Measurements from ENCODE around the gene NUP214. TPM values are rescaled to one million over a fixed set of nuclear protein-coding genes. Genes with fewer than 3 reads are reported as not detected.
A peak's percentile ranks its signal among the peaks of the same experiment; 100 is the strongest.

NUP214 gene
- total and polyA plus RNA-seq, 4 donors: 16.6 to 44.3 (median 34.0) TPM

DNA sequence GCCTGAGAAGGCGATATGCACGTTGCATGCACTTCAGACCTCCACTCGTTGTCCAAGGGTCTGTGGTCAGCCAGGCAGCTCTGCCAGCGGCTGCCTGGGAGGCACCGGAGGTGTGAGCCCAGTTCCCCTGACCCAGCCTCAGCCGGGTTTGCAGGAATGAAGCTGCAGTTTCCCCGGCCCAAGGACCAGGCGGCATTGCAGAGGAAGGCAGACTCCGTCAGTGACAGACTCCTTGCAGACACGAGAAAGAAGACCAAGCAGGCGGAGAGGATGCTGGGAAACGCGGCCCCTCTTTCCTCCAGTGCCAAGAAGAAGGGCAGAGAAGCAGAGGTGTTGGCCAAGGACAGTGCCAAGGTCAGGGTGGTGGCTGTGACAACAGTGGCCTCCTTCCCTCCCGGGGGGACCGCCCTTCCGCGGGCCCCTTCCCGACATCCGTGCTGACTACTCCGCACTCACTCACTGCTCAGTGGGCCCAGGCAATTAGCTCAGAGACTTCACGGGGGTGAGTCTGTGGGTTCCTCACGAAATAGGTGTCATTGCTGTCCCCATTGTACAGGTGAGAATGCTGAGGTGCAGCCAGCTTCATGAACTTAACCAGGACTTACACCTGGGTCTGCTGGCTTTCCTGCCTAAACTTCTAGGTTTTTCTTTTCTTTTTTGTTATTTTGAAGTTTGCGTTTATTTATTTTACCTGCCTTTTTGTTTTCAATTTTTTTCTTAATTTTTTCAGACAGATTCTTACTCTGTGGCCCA lies 39.8 kb upstream of the NUP214 start:
- H3K9me3 ChIP-seq (ENCODE audit: control insufficient read depth, insufficient read depth, low read length): no peaks in the 10 kb centered on the region
- peaks cover 10% of the 10 kb centered on the region for H3K27me3 ChIP-seq (ENCODE audit: control insufficient read depth, insufficient read depth, low read length)
- 84% methylated on average over 17 of the region's 23 CpGs for WGBS (ENCODE audit: insufficient coverage)
- H3K4me3 ChIP-seq (ENCODE audit: low read depth, low read length): no peak overlapping the region
- no peaks in the 10 kb centered on the region for H3K36me3 ChIP-seq (ENCODE audit: control insufficient read depth, insufficient read depth, low read length)
- DNase-seq (ENCODE audit: low read depth in 4 of 6, low spot score in 6 of 6): no peak
- no peaks in the 10 kb centered on the region for H3K4me1 ChIP-seq (ENCODE audit: control insufficient read depth, insufficient read depth, low read length)
- no peak overlapping the region for H3K27ac ChIP-seq (ENCODE audit: low read depth, low read length)

DNA sequence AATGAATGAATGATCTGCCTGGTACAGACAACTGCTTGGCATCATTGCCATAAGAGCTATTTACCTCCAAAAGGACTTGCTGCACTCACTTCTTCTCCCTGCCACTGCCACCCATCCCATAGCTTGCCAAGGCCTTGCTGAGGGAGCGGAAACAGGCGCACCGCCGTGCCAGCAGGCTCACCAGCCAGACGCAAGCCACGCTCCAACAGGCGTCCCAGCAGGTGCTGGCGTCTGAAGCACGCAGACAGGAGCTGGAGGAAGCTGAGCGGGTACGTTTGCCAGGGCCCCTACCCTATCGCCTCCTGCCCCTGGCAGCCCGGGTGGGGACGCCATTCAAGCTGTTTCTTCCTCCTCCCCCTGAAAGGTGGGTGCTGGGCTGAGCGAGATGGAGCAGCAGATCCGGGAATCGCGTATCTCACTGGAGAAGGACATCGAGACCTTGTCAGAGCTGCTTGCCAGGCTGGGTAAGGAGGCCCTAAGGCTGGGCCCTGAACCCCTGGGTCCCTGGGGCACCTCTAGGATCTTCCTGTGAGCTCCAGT lies 38.0 kb upstream of the NUP214 start:
- WGBS (ENCODE audit: insufficient coverage): 80% methylated on average over 19 of the region's 19 CpGs
- H3K27ac ChIP-seq (ENCODE audit: low read depth, low read length): no peak overlapping the region
- peak in 2 of 6 donors; percentile 27 to 88 for DNase-seq (ENCODE audit: low read depth in 4 of 6, low spot score in 6 of 6)
- H3K36me3 ChIP-seq (ENCODE audit: control insufficient read depth, insufficient read depth, low read length): peaks cover 2% of the 10 kb centered on the region
- H3K27me3 ChIP-seq (ENCODE audit: control insufficient read depth, insufficient read depth, low read length): peaks cover 4% of the 10 kb centered on the region
- H3K9me3 ChIP-seq (ENCODE audit: control insufficient read depth, insufficient read depth, low read length): no peaks in the 10 kb centered on the region
- no peak overlapping the region for H3K4me3 ChIP-seq (ENCODE audit: low read depth, low read length)
- peaks cover 8% of the 10 kb centered on the region for H3K4me1 ChIP-seq (ENCODE audit: control insufficient read depth, insufficient read depth, low read length)

DNA sequence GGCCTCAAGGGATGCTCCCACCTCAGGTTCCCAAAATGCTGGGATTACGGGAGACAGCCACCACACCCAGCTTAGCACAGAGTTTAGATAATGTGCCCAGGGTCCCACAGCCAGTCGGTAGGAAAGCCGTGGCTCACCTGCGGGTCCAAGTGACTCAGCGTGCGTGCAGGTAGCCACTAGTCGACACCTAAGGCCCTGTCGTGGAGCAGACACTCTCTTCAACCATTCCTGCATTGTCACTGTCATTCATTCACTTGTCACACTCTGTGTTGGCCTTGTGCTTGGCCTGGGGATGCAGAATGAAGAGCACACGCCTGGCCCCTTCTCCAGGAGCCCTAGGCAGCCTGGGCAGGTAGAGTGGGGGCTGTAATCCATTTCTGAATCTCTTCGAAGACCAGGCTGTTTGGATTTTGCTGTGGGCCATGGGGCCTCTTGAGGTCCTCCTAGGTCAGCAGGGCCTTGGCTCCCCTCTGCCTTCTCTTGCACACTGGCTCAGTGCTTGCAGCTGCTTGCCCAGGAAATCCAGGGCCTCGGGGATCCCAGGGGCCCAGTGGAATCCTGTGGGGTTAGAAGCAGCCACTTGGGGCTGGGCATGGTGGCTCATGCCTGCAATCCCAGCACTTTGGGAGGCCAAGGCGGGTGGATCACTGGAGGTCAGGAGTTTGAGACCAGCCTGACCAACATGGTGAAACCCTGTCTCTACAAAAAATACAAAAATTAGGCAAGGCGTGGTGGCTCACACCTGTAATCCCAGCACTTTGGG lies 35.2 kb upstream of the NUP214 start:
- 93% methylated on average over 11 of the region's 13 CpGs for WGBS (ENCODE audit: insufficient coverage)
- peaks cover 8% of the 10 kb centered on the region for H3K27me3 ChIP-seq (ENCODE audit: control insufficient read depth, insufficient read depth, low read length)
- H3K4me1 ChIP-seq (ENCODE audit: control insufficient read depth, insufficient read depth, low read length): peaks cover 24% of the 10 kb centered on the region
- no peak for DNase-seq (ENCODE audit: low read depth in 4 of 6, low spot score in 6 of 6)
- H3K27ac ChIP-seq (ENCODE audit: low read depth, low read length): no peak overlapping the region
- no peaks in the 10 kb centered on the region for H3K9me3 ChIP-seq (ENCODE audit: control insufficient read depth, insufficient read depth, low read length)
- H3K4me3 ChIP-seq (ENCODE audit: low read depth, low read length): no peak overlapping the region
- H3K36me3 ChIP-seq (ENCODE audit: control insufficient read depth, insufficient read depth, low read length): peaks cover 2% of the 10 kb centered on the region

DNA sequence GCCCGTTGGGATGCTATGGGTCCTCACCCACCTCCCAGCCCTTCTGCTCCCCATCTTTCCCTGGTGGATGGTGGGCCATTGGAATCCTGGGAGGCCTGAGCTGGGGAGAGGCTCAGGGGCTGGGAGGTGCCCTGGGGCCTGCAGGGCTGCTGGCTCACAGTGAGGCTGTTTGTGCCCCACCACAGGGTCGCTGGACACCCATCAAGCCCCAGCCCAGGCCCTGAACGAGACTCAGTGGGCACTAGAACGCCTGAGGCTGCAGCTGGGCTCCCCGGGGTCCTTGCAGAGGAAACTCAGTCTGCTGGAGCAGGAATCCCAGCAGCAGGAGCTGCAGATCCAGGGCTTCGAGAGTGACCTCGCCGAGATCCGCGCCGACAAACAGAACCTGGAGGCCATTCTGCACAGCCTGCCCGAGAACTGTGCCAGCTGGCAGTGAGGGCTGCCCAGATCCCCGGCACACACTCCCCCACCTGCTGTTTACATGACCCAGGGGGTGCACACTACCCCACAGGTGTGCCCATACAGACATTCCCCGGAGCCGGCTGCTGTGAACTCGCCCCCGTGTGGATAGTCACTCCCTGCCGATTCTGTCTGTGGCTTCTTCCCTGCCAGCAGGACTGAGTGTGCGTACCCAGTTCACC lies 33.9 kb upstream of the NUP214 start:
- Histone ChIP-seq H3K9me3 (ENCODE audit: control insufficient read depth, insufficient read depth, low read length) (no peaks in the 10 kb centered on the region), H3K27ac (ENCODE audit: low read depth, low read length) (no peak overlapping the region), H3K4me1 (ENCODE audit: control insufficient read depth, insufficient read depth, low read length) (peaks cover 32% of the 10 kb centered on the region), H3K36me3 (ENCODE audit: control insufficient read depth, insufficient read depth, low read length) (peaks cover 2% of the 10 kb centered on the region), H3K27me3 (ENCODE audit: control insufficient read depth, insufficient read depth, low read length) (peaks cover 14% of the 10 kb centered on the region), H3K4me3 (ENCODE audit: low read depth, low read length) (no peak overlapping the region)
- 78% methylated on average over 19 of the region's 19 CpGs for WGBS (ENCODE audit: insufficient coverage)
- DNase-seq (ENCODE audit: low read depth in 4 of 6, low spot score in 6 of 6): no peak

DNA sequence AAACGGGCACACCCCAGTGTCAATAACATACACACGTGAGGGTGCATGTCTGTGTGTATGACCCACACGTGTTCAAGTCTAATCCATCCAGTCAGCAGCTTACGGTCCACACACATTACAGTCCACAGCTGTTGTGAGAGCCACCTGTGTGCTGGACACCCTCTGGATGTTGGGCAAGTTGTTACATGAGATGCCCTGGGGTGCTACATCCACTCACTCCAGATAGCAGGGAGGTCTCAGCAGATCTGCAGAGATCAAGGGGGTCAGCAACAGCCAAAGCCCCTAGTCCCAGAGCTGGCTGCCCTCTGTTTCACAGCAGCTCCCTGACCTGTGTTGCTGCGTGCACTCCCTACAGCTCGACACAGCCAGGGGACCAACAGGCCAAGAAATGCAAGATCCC lies 33.4 kb upstream of the NUP214 start:
- no peak overlapping the region for H3K27ac ChIP-seq (ENCODE audit: low read depth, low read length)
- 82% methylated on average over 4 of the region's 6 CpGs for WGBS (ENCODE audit: insufficient coverage)
- H3K36me3 ChIP-seq (ENCODE audit: control insufficient read depth, insufficient read depth, low read length): peaks cover 5% of the 10 kb centered on the region
- H3K4me1 ChIP-seq (ENCODE audit: control insufficient read depth, insufficient read depth, low read length): peaks cover 36% of the 10 kb centered on the region
- DNase-seq (ENCODE audit: low read depth in 4 of 6, low spot score in 6 of 6): no peak
- no peaks in the 10 kb centered on the region for H3K9me3 ChIP-seq (ENCODE audit: control insufficient read depth, insufficient read depth, low read length)
- peaks cover 14% of the 10 kb centered on the region for H3K27me3 ChIP-seq (ENCODE audit: control insufficient read depth, insufficient read depth, low read length)
- H3K4me3 ChIP-seq (ENCODE audit: low read depth, low read length): no peak overlapping the region

DNA sequence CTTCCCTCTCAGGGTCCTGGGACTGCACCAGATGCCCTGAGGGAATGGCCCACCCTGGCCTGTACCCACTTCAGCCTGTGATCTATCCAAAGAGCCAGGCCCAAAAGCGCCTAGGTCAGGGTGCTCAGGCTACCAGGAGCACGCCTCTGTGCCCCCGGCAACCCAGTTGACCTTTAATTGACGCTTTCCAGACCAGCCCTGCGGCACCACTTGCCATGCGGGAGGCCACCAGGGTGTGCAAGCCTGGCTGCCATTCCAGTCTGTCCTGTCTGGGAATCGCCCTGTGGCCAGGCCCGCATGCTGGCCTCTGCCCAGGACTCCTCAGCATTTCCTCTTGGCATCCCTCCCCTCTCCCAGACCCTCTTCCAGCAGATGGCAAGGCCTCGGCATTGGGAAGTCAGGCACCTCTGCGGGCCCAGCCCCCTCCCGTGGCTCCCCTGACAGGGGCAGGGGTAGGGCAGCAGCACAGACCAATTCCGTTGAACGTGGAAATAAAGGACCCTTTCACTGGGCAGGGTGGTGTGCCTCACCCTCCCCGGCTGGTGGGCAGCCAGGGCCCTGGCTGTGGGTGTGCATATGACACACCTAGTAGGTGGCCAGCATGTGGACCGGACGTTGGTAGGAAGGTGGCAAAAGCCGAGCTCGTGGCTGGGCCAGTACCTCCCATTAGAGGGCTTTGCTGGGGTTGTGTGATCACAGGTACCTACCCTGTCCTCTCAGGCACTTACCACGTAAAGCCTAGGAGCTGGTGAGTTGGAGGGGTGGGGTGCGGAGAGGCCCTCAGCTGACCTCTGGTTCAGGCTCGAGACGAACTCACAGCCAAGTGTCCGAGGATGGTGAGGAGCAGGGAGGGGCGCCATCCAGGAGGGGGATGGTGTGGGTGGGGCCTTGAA lies 32.6 kb upstream of the NUP214 start:
- Histone ChIP-seq H3K27ac (ENCODE audit: low read depth, low read length) (no peak overlapping the region), H3K27me3 (ENCODE audit: control insufficient read depth, insufficient read depth, low read length) (peaks cover 14% of the 10 kb centered on the region), H3K9me3 (ENCODE audit: control insufficient read depth, insufficient read depth, low read length) (no peaks in the 10 kb centered on the region), H3K4me3 (ENCODE audit: low read depth, low read length) (no peak overlapping the region), H3K4me1 (ENCODE audit: control insufficient read depth, insufficient read depth, low read length) (peaks cover 43% of the 10 kb centered on the region), H3K36me3 (ENCODE audit: control insufficient read depth, insufficient read depth, low read length) (peaks cover 5% of the 10 kb centered on the region)
- no peak for DNase-seq (ENCODE audit: low read depth in 4 of 6, low spot score in 6 of 6)
- 76% methylated on average over 22 of the region's 24 CpGs for WGBS (ENCODE audit: insufficient coverage)

DNA sequence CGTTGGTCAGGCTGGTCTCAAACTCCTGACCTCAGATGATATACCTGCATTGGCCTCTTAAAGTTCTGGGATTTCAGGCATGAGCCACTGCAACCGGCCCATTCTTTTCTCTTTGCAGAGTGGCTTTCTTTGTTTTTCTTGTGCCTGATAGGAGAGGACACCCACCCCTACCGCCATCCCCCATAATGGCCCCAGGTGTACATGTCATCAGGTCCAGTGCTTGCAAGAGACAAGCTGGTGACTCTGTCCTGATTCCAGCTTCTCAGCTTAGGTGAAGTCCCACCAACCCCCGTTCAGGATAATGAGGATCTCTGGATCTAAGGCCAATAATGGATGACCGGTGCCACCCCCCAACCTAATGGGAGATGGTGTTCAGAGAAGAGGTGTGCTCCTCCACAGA lies 31.4 kb upstream of the NUP214 start:
- H3K27ac ChIP-seq (ENCODE audit: low read depth, low read length): peak overlapping the region; percentile 15
- peaks cover 56% of the 10 kb centered on the region for H3K4me1 ChIP-seq (ENCODE audit: control insufficient read depth, insufficient read depth, low read length)
- no peak for DNase-seq (ENCODE audit: low read depth in 4 of 6, low spot score in 6 of 6)
- peaks cover 14% of the 10 kb centered on the region for H3K27me3 ChIP-seq (ENCODE audit: control insufficient read depth, insufficient read depth, low read length)
- WGBS (ENCODE audit: insufficient coverage): 90% methylated on average over 2 of the region's 5 CpGs
- peaks cover 8% of the 10 kb centered on the region for H3K36me3 ChIP-seq (ENCODE audit: control insufficient read depth, insufficient read depth, low read length)
- H3K4me3 ChIP-seq (ENCODE audit: low read depth, low read length): no peak overlapping the region
- no peaks in the 10 kb centered on the region for H3K9me3 ChIP-seq (ENCODE audit: control insufficient read depth, insufficient read depth, low read length)

DNA sequence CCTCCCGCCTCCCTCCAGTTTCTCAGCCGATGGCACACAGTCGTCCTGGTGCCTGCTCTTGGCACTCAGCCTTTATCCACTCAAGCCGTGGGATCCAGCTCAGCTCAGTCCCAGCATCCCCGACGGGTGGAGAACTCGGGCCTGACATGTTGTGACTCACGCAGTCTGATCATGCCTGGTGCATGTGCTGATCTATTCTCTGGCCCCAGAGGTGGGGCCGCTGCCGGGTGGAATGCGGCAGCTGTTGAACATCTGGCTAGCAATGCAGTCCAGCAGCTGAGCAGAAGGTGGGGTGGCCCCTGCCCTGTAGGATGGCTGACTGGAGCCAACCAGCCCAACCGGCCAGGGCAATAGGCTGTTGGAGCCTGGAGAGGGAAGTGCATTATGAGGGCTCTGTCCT lies 30.8 kb upstream of the NUP214 start:
- 57% methylated on average over 12 of the region's 12 CpGs for WGBS (ENCODE audit: insufficient coverage)
- Histone ChIP-seq H3K4me1 (ENCODE audit: control insufficient read depth, insufficient read depth, low read length) (peaks cover 62% of the 10 kb centered on the region), H3K27ac (ENCODE audit: low read depth, low read length) (peak overlapping the region; percentile 15), H3K4me3 (ENCODE audit: low read depth, low read length) (no peak overlapping the region), H3K9me3 (ENCODE audit: control insufficient read depth, insufficient read depth, low read length) (no peaks in the 10 kb centered on the region), H3K36me3 (ENCODE audit: control insufficient read depth, insufficient read depth, low read length) (peaks cover 8% of the 10 kb centered on the region), H3K27me3 (ENCODE audit: control insufficient read depth, insufficient read depth, low read length) (peaks cover 14% of the 10 kb centered on the region)
- DNase-seq (ENCODE audit: low read depth in 4 of 6, low spot score in 6 of 6): no peak
